Adrenal gland (tissue), 5 donors: ENCODE measurements around the gene COL25A1.

Experiments used
- POLR2A ChIP-seq, 2 donors: fragments of 450-650 bp; IDR thresholded peaks; one replicate each; pipeline ENCODE4 v1.6.1; 2017; ENCODE audit warnings: antibody characterized with exemption in 2 of 2, mild to moderate bottlenecking in 2 of 2, moderate library complexity in 1 of 2
- TF ChIP-seq, protein P1 (sequence below), 6 experiments: fragments of 450-650 bp in 4 of 6; fragments of 200-600 bp in 2 of 6; sonication (generic) in 1 of 6; IDR thresholded peaks; 1 replicate in 5 of 6; 2 replicates in 1 of 6; pipeline versions ENCODE4 v1.5.1 to v1.8.0; 2016 to 2021; ENCODE audit warnings: antibody characterized with exemption in 6 of 6, mild to moderate bottlenecking in 2 of 6, moderate library complexity in 1 of 6
- donor health status: DM: no; HTN: no; CAD: no.

DNA sequence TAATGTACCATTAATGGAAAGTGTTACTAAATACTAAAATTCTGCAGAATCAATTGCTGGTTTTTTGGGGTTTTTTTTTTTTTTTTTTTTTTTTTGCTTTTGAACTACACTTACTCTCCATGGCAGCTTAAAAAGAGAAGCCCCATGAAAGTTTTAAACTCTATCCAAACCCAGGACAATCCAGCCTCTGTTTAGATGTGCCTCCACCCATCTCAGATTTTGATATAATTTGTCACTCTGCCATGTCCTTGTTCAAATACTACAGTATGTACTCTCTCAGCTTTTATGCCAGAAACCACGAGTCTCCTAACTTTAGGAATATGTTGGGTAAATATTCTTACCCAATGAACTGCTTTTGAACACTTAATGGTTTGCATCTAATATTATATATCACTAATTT, 84.2 kb downstream of the COL25A1 start:
- TF ChIP-seq, protein P1, sequence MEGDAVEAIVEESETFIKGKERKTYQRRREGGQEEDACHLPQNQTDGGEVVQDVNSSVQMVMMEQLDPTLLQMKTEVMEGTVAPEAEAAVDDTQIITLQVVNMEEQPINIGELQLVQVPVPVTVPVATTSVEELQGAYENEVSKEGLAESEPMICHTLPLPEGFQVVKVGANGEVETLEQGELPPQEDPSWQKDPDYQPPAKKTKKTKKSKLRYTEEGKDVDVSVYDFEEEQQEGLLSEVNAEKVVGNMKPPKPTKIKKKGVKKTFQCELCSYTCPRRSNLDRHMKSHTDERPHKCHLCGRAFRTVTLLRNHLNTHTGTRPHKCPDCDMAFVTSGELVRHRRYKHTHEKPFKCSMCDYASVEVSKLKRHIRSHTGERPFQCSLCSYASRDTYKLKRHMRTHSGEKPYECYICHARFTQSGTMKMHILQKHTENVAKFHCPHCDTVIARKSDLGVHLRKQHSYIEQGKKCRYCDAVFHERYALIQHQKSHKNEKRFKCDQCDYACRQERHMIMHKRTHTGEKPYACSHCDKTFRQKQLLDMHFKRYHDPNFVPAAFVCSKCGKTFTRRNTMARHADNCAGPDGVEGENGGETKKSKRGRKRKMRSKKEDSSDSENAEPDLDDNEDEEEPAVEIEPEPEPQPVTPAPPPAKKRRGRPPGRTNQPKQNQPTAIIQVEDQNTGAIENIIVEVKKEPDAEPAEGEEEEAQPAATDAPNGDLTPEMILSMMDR (IDR thresholded peaks at IDR 0.05): no peak
- no peak for TF ChIP-seq POLR2A (IDR thresholded peaks at IDR 0.05)
